ENCODE measurements around the gene GCSH. TPM values are rescaled to one million over a fixed set of nuclear protein-coding genes. Genes with fewer than 3 reads are reported as not detected.

Gene GCSH
- total RNA-seq, 4 donors from 2014 or later, result 2.7 to 23.1 (median 5.0) TPM

GRCh38 chr16:81106826-81107503 lies 10.8 kb upstream of the GCSH start:
- Histone ChIP-seq H3K27me3 (no peaks in the 10 kb centered on the region), H3K4me1 (no peaks in the 10 kb centered on the region), H3K27ac (no peak overlapping the region), H3K9me3 (no peaks in the 10 kb centered on the region), H3K4me3 (no peak overlapping the region), H3K36me3 (no peaks in the 10 kb centered on the region)
- TF ChIP-seq POLR2A (IDR thresholded peaks at IDR 0.05), result no peak
- TF ChIP-seq, protein P1, sequence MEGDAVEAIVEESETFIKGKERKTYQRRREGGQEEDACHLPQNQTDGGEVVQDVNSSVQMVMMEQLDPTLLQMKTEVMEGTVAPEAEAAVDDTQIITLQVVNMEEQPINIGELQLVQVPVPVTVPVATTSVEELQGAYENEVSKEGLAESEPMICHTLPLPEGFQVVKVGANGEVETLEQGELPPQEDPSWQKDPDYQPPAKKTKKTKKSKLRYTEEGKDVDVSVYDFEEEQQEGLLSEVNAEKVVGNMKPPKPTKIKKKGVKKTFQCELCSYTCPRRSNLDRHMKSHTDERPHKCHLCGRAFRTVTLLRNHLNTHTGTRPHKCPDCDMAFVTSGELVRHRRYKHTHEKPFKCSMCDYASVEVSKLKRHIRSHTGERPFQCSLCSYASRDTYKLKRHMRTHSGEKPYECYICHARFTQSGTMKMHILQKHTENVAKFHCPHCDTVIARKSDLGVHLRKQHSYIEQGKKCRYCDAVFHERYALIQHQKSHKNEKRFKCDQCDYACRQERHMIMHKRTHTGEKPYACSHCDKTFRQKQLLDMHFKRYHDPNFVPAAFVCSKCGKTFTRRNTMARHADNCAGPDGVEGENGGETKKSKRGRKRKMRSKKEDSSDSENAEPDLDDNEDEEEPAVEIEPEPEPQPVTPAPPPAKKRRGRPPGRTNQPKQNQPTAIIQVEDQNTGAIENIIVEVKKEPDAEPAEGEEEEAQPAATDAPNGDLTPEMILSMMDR (IDR thresholded peaks at IDR 0.05), result no peak
- no peak for DNase-seq

DNA sequence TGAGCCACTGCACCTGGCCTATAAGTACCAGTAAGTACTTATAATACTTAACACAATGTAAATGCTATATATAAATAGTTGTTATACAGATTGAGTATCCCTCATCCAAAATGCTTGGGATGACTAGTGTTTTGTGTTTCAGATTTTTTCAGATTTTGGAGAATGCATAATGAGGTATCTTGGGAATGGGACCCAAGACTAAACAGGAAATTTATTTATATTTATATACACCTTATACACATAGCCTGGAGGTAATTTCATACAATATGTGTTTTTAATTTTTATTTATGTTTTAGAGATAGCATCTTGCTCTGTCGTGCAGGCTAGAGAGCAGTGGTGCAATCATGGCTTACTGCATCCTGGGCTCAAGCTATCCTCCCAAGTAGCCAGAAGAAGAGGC lies 9.8 kb upstream of the GCSH start:
- TF ChIP-seq POLR2A (IDR thresholded peaks at IDR 0.05), result no peak
- TF ChIP-seq, protein P1 (IDR thresholded peaks at IDR 0.05), result no peak
- Histone ChIP-seq H3K27me3 (no peaks in the 10 kb centered on the region), H3K27ac (no peak overlapping the region), H3K36me3 (no peaks in the 10 kb centered on the region), H3K9me3 (no peaks in the 10 kb centered on the region), H3K4me1 (no peaks in the 10 kb centered on the region), H3K4me3 (no peak overlapping the region)
- DNase-seq, result no peak

DNA sequence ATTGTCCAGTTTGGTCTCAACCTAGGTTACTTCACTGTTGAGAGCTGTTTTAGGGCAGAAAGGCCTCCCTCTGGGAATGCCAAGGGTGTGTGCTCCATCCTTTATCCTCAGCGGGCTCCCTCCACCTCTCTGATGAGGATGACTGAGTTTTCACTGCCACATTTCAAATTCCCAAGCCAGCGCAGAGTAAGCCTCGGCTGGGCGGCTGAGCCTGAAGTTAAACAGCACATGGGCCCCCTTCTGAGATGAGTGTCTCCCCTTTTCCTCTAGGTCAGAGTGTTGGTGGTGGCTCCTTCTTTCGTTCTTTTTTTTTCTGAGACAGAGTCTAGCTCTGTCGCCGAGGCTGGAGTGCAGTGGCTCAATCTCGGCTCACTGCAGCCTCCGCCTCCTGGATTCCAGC lies 5.5 kb upstream of the GCSH start:
- H3K4me3 ChIP-seq, result no peak overlapping the region
- no peak for DNase-seq
- H3K27ac ChIP-seq, result no peak overlapping the region
- no peaks in the 10 kb centered on the region for H3K9me3 ChIP-seq
- H3K27me3 ChIP-seq, result no peaks in the 10 kb centered on the region
- TF ChIP-seq, protein P1 (IDR thresholded peaks at IDR 0.05), result no peak
- no peak for TF ChIP-seq POLR2A (IDR thresholded peaks at IDR 0.05)
- H3K4me1 ChIP-seq, result peaks cover 0 to under 1% (median 0%) of the 10 kb centered on the region in 4 donors
- H3K36me3 ChIP-seq, result no peaks in the 10 kb centered on the region

- Histone ChIP-seq H3K4me3 (no peak overlapping the region), H3K36me3 (no peaks in the 10 kb centered on the region), H3K27me3 (no peaks in the 10 kb centered on the region), H3K27ac (no peak overlapping the region), H3K4me1 (peaks cover 0 to 3% (median 1%) of the 10 kb centered on the region in 4 donors), H3K9me3 (no peaks in the 10 kb centered on the region)
- DNase-seq, result peak in 1 of 3 donors; percentile 7
- TF ChIP-seq, protein P1 (IDR thresholded peaks at IDR 0.05), result no peak
- TF ChIP-seq POLR2A (IDR thresholded peaks at IDR 0.05), result no peak
Measured at GRCh38 chr16:81099958-81100357, 3.8 kb upstream of the GCSH start.

DNA sequence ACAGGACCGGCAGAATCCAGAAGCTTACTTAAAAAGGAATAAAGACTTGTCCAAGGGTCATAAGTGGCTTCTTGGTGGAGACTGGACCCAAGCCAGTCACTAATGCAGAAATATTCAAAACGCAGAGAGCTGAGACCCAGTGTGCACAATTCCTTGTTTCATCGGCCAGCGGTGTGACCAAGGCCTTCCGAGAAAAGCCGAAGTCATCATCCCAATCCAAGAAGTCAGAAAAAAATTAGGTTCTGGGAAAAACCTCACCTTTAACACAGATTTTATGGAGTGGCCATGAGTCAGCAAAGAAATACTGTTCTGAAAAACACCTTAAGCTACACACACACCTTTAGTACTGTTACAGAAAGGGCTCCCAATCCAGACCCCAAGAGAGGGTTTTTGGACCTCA lies 1.0 kb upstream of the GCSH start:
- TF ChIP-seq POLR2A (IDR thresholded peaks at IDR 0.05), result no peak
- TF ChIP-seq, protein P1 (IDR thresholded peaks at IDR 0.05), result no peak
- no peak for DNase-seq
- Histone ChIP-seq H3K9me3 (no peaks in the 10 kb centered on the region), H3K4me3 (no peak overlapping the region), H3K27me3 (no peaks in the 10 kb centered on the region), H3K27ac (no peak overlapping the region), H3K4me1 (peaks cover 0 to 4% (median 1%) of the 10 kb centered on the region in 4 donors), H3K36me3 (no peaks in the 10 kb centered on the region)

All from Peyer's patch (tissue), 4 donors.